HepG2 (cell line): ENCODE data around the gene CCDC175. TPM values are rescaled to one million over a fixed set of nuclear protein-coding genes. Genes with fewer than 3 reads are reported as not detected.

Experiments
- ATAC-seq: fragments of 200-7000 bp; cut with Tn5 transposase; 3 replicates; pipeline ENCODE4 v1.9.1; 2020; ENCODE audit warnings: mild to moderate bottlenecking, moderate library complexity
- BruUV-seq: library from RNA; stranded (reverse); fragments of 400-500 nt; replicated peaks from 2 replicates; lab custom pipeline; 2021; lab: Mats Ljungman, UMichigan
- CTCF ChIA-PET: fragments of 300-600 bp; formaldehyde crosslinking; extraction: SDS; loops from one replicate; lab custom pipeline; 2021; ENCODE audit warnings: low total read pairs, inconsistent platforms, low intra/inter-chr PET ratio; lab: Yijun Ruan, JAX
- POLR2A ChIA-PET: fragments of 350-600 bp; sonication (Branson Sonifier 250); formaldehyde crosslinking; loops from one replicate; lab custom pipeline; 2020; ENCODE audit warnings: antibody characterized with exemption, inconsistent platforms; lab: Yijun Ruan, JAX
- DNase-seq: peaks from one replicate; pipeline ENCODE4 v3.0.0-alpha.2; 2015; ENCODE audit warnings: low spot score
- FAIRE-seq: peaks from 3 replicates; lab custom pipeline; 2011; peaks lifted over from hg19 to GRCh38; lab: Jason Lieb, UNC
- H2AFZ ChIP-seq: one replicate; pipeline ENCODE4 v1.6.1; 2011; ENCODE audit warnings: low read length, inconsistent platforms
- H3K27ac ChIP-seq: fragments of 300-600 bp; 3 replicates; pipeline ENCODE4 v1.8.0; 2011; ENCODE audit warnings: mixed run types, mild to moderate bottlenecking, mixed read lengths, low read length, inconsistent platforms; ENCODE audit not compliant: insufficient read depth; ENCODE audit errors: extremely low read length
- H3K27me3 ChIP-seq, 2 experiments: fragments of 200-600 bp in 1 of 2; 2 replicates in 1 of 2; 3 replicates in 1 of 2; pipeline versions ENCODE4 v1.6.0 to v1.8.0; 2011; ENCODE audit warnings: low read length in 2 of 2, mild to moderate bottlenecking in 2 of 2, moderate library complexity in 2 of 2, inconsistent platforms in 1 of 2; ENCODE audit not compliant: insufficient read depth in 2 of 2, control insufficient read depth in 1 of 2
- H3K36me3 ChIP-seq, 2 experiments: fragments of 200-600 bp in 1 of 2; replicated peaks in 1 of 2; 2 replicates in 1 of 2; 3 replicates in 1 of 2; pipeline versions ENCODE4 v1.5.1 to v1.8.0; 2011; ENCODE audit warnings: low read length in 2 of 2, inconsistent platforms in 1 of 2; ENCODE audit not compliant: insufficient read depth in 2 of 2, control insufficient read depth in 1 of 2
- H3K4me1 ChIP-seq: 2 replicates; pipeline ENCODE4 v1.5.1; 2012; ENCODE audit warnings: low read length, inconsistent platforms; ENCODE audit not compliant: insufficient read depth
- H3K4me2 ChIP-seq: 2 replicates; pipeline ENCODE4 v1.6.0; 2011; ENCODE audit warnings: low read depth, low read length, inconsistent platforms
- H3K4me3 ChIP-seq, 3 experiments: fragments of 200-600 bp in 1 of 3; sonication (generic), shearing (Covaris generic) in 1 of 3; replicated peaks in 1 of 3; 2 replicates each; pipeline ENCODE4 v1.5.1; 2011 to 2016; ENCODE audit warnings: low read length in 3 of 3, inconsistent platforms in 2 of 3, low read depth in 2 of 3, mild to moderate bottlenecking in 2 of 3, control low read depth in 1 of 3, mixed read lengths in 1 of 3; ENCODE audit not compliant: insufficient read depth in 1 of 3
- H3K79me2 ChIP-seq: one replicate; pipeline ENCODE4 v1.6.1; 2011; ENCODE audit warnings: low read length, inconsistent platforms; ENCODE audit not compliant: insufficient read depth
- H3K9ac ChIP-seq: 2 replicates; pipeline ENCODE4 v1.6.0; 2011; ENCODE audit warnings: mild to moderate bottlenecking, low read depth, low read length, inconsistent platforms; ENCODE audit not compliant: insufficient read depth
- H3K9me3 ChIP-seq: 2 replicates; pipeline ENCODE4 v1.5.1; 2012; ENCODE audit warnings: mild to moderate bottlenecking, low read length
- H4K20me1 ChIP-seq: 2 replicates; pipeline ENCODE4 v1.6.0; 2011; ENCODE audit warnings: inconsistent platforms, mild to moderate bottlenecking, low read length, moderate library complexity; ENCODE audit not compliant: insufficient read depth
- ARID3A ChIP-seq: IDR thresholded peaks from 2 replicates; pipeline ENCODE4 v1.6.1; 2012; ENCODE audit warnings: low read depth, low read length, improper control_type of control experiment
- ERF ChIP-seq: IDR thresholded peaks from 2 replicates; pipeline ENCODE4 v1.6.1; 2018; ENCODE audit warnings: missing biosample characterization, missing genetic modification reagents
- ETV5 ChIP-seq: IDR thresholded peaks from 2 replicates; pipeline ENCODE4 v1.6.1; 2018; ENCODE audit warnings: missing biosample characterization, missing genetic modification reagents, inconsistent platforms, borderline replicate concordance
- FOXP1 ChIP-seq, 2 experiments: fragments of 450-650 bp in 1 of 2; IDR thresholded peaks; 2 replicates each; pipeline ENCODE4 v1.6.1; 2017 to 2018; ENCODE audit warnings: antibody characterized with exemption in 1 of 2
- TFE3 ChIP-seq: IDR thresholded peaks from 2 replicates; pipeline ENCODE4 v1.6.1; 2016
- ZNF30 ChIP-seq: sonication (generic); formaldehyde crosslinking; IDR thresholded peaks from 2 replicates; pipeline ENCODE4 v1.5.0; 2020; ENCODE audit warnings: mild to moderate bottlenecking, missing genetic modification reagents
- ZNF362 ChIP-seq: sonication (generic); formaldehyde crosslinking; IDR thresholded peaks from 2 replicates; pipeline ENCODE4 v1.4.0; 2020; ENCODE audit warnings: missing genetic modification reagents, mild to moderate bottlenecking, borderline replicate concordance
- WGBS: methylation state at CpG from one replicate; pipeline ENCODE4 v1.1.6; 2017; ENCODE audit warnings: low lambda C conversion rate; 5-methylcytosine and 5-hydroxymethylcytosine counted together
- in situ Hi-C: cut with HindIII; loops from 2 replicates; pipeline ENCODE4 v1.10.0; 2017; ENCODE audit warnings: low pct_unique_long_range_greater_than_20kb; ENCODE audit not compliant: extremely low pct_ligation_motif_present
- intact Hi-C: fragments of 100-400 bp; cut with micrococcal nuclease; formaldehyde crosslinking; loops from one replicate; pipeline ENCODE4 v1.10.0; 2022; ENCODE audit not compliant: unreplicated experiment
- polyA plus RNA-seq, 8 experiments: library from polyadenylated mRNA; depleted of rRNA in 3 of 8; stranded (reverse) in 7 of 8; unstranded in 1 of 8; fragments of >200 nt; fragmentation: Illumina TruSeq in 4 of 8; extraction: Trizol in 4 of 8; gene quantifications; 2 replicates each; pipeline versions ENCODE4 v1.2.1 to v1.2.3, GENCODE V29; 2011 to 2016; ENCODE audit warnings: low read depth in 4 of 8, missing spikeins in 1 of 8, mixed read lengths in 1 of 8; ENCODE audit not compliant: insufficient read depth in 1 of 8
- total RNA-seq, 5 experiments: library from RNA; depleted of rRNA; stranded (reverse); fragments of >200 nt; fragmentation: Illumina TruSeq; extraction: Trizol; gene quantifications; 2 replicates each; pipeline ENCODE4 v1.2.3, GENCODE V29; 2016; ENCODE audit warnings: low read depth in 1 of 5

Gene CCDC175
- total and polyA plus RNA-seq, 2 of the 13 experiments (the other 11 are each of a cell fraction or from before 2014, with no cell fraction given) = not detected

- 44% methylated on average over 4 of the region's 4 CpGs for WGBS
- TF ChIP-seq ARID3A = no peak
- no peak for TF ChIP-seq ETV5
- no peak for TF ChIP-seq ZNF362 (CRISPR knock-in tag)
- TF ChIP-seq TFE3 (CRISPR knock-in tag) = no peak
- no peak for TF ChIP-seq FOXP1 (IDR thresholded peaks at IDR 0.05)
- TF ChIP-seq FOXP1 (CRISPR knock-in tag; IDR thresholded peaks at IDR 0.05) = no peak
- TF ChIP-seq ZNF30 (CRISPR knock-in tag) = no peak
- TF ChIP-seq ERF = no peak
- ChIA-PET CTCF (no interaction called here), POLR2A (no interaction called here)
- H3K79me2 ChIP-seq = no peaks in the 10 kb centered on the region
- no peak overlapping the region for H3K27ac ChIP-seq
- ATAC-seq = no peak
- H3K36me3 ChIP-seq = no peaks in the 10 kb centered on the region
- no TSS peak for BruUV-seq
- no peak overlapping the region for H3K9ac ChIP-seq
- in situ Hi-C loops (no loop called here), intact Hi-C loops (no loop called here)
- no peaks in the 10 kb centered on the region for H4K20me1 ChIP-seq
- H3K4me3 ChIP-seq = no peak overlapping the region
- no peak for DNase-seq
- no peaks in the 10 kb centered on the region for H3K4me1 ChIP-seq
- no peak for FAIRE-seq
- H3K4me2 ChIP-seq = no peak overlapping the region
- H2AFZ ChIP-seq = no peak overlapping the region
- no peaks in the 10 kb centered on the region for H3K9me3 ChIP-seq
- H3K27me3 ChIP-seq = peaks cover 0 to 9% of the 10 kb centered on the region in 2 experiments; a peak in 2 of 5 replicates
These were observed 37.7 kb downstream of the CCDC175 start for GRCh38 chr14:59538936-59539335.
